HepG2 (cell line): ENCODE results near the gene SBNO2.

ENCODE experiments used
- ASH2L ChIP-seq: fragments of 300-600, 200-600 bp; sonication (generic); IDR thresholded peaks from 2 replicates; pipeline ENCODE4 v1.7.0; 2017; ENCODE audit warnings: low read depth, mild to moderate bottlenecking, moderate library complexity, mixed read lengths, low read length; ENCODE audit not compliant: insufficient read length
- HCFC1 ChIP-seq: fragments of 150-350 bp; IDR thresholded peaks from 2 replicates; pipeline ENCODE4 v1.6.1; 2014; ENCODE audit warnings: low read depth, low read length
- POLR2A ChIP-seq, 2 experiments: IDR thresholded peaks; 2 replicates each; pipeline ENCODE4 v1.6.1; 2011; ENCODE audit warnings: low read depth in 2 of 2, low read length in 2 of 2, mild to moderate bottlenecking in 1 of 2, moderate library complexity in 1 of 2; ENCODE audit not compliant: insufficient read depth in 1 of 2
- TCF7L2 ChIP-seq: IDR thresholded peaks from 2 replicates; pipeline ENCODE4 v1.6.1; 2011; ENCODE audit warnings: mild to moderate bottlenecking, low read depth, low read length, moderate library complexity
- ZMAT3 ChIP-seq: sonication (generic); formaldehyde crosslinking; conservative IDR thresholded peaks from 2 replicates; pipeline ENCODE4 v1.7.0; 2021; ENCODE audit warnings: missing genetic modification reagents
- ZNF3 ChIP-seq: IDR thresholded peaks from 2 replicates; pipeline ENCODE4 v1.7.0; 2017; ENCODE audit warnings: inconsistent platforms
- TF ChIP-seq, protein P1 (sequence below): IDR thresholded peaks from 2 replicates; pipeline ENCODE4 v1.6.1; 2016; ENCODE audit warnings: mild to moderate bottlenecking, missing biosample characterization, missing genetic modification reagents
- TF ChIP-seq, protein P2 (sequence below): IDR thresholded peaks from 2 replicates; pipeline ENCODE4 v1.6.1; 2016; ENCODE audit warnings: low read depth, control low read depth

DNA sequence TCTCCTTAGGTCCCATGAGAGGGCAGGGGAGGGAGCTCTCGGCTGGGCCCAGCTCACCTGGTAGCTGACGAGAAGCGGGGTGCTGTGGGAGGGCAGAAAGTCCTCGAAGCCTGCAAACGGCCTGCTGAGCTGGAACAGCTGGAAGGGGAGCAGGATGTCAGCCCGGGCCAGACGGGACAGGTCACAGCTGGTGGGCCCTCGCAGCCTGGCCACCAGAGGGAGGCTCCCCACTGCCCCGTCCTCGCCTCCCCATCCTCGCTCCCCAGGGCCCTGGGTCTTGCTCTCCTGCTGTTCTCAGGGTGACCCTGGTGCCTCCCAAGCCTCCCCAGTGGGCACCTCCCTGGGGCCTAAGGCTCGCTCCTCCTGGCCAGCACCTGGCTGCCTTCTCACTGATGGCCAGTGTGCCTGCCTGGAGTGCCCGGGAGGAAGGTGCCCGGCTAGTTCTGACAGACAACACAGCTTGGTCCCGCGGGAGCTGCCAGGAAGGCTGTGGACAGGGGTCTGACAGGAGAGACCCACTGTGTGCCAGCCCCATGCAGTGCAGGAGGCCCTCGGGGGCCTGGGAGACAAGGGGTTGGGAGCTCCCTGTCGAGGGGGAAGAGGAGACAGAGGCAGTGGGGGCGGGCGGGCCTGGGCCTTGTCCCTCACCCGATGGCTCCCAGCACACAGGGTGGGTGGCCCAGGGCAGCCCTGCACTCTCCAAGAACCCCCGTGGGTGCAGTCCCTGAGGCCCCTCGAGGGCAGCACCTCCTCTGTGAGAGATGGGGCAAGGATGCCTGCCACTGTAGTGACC, 50.0 kb downstream of the SBNO2 start:
- TF ChIP-seq, protein P1, sequence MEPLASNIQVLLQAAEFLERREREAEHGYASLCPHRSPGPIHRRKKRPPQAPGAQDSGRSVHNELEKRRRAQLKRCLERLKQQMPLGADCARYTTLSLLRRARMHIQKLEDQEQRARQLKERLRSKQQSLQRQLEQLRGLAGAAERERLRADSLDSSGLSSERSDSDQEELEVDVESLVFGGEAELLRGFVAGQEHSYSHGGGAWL (CRISPR knock-in tag) = no peak
- TF ChIP-seq TCF7L2 (no peak), HCFC1 (no peak), ZMAT3 (CRISPR knock-in tag) (no peak), POLR2A (IDR thresholded peaks at IDR 0.05; ENCODE audit: insufficient read depth in 1 of 2, low read depth in 2 of 2, low read length in 2 of 2) (no peak), ASH2L (no peak), ZNF3 (CRISPR knock-in tag) (no peak)
- TF ChIP-seq, protein P2, sequence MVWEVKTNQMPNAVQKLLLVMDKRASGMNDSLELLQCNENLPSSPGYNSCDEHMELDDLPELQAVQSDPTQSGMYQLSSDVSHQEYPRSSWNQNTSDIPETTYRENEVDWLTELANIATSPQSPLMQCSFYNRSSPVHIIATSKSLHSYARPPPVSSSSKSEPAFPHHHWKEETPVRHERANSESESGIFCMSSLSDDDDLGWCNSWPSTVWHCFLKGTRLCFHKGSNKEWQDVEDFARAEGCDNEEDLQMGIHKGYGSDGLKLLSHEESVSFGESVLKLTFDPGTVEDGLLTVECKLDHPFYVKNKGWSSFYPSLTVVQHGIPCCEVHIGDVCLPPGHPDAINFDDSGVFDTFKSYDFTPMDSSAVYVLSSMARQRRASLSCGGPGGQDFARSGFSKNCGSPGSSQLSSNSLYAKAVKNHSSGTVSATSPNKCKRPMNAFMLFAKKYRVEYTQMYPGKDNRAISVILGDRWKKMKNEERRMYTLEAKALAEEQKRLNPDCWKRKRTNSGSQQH = no peak
